CD14-positive monocyte (primary cell): ENCODE measurements around the gene TSPOAP1. TPM values are rescaled to one million over a fixed set of nuclear protein-coding genes. Genes with fewer than 3 reads are reported as not detected.
A peak's percentile ranks its signal among the peaks of the same experiment; 100 is the strongest.

Source experiments
- DNase-seq, 3 donors: peaks; one replicate each; pipeline ENCODE4 v3.0.0-alpha.2; 2011 to 2022
- H2AFZ ChIP-seq: 2 replicates; pipeline ENCODE4 v1.6.0; 2012; ENCODE audit warnings: mild to moderate bottlenecking, low read depth, low read length, inconsistent platforms; ENCODE audit not compliant: insufficient read depth, poor library complexity, severe bottlenecking
- H3K27ac ChIP-seq, 2 donors: 1 replicate in 1 of 2; 2 replicates in 1 of 2; pipeline ENCODE4 v1.5.1; 2012 to 2013; ENCODE audit warnings: low read length in 2 of 2, control low read depth in 1 of 2, inconsistent platforms in 1 of 2, low read depth in 1 of 2, mild to moderate bottlenecking in 1 of 2
- H3K27me3 ChIP-seq, 2 donors: one replicate each; pipeline versions ENCODE4 v1.6.0 to v1.6.1; 2011 to 2013; ENCODE audit warnings: low read length in 2 of 2; ENCODE audit not compliant: control insufficient read depth in 2 of 2, insufficient read depth in 2 of 2
- H3K36me3 ChIP-seq, 2 donors: replicated peaks in 1 of 2; 1 replicate in 1 of 2; 2 replicates in 1 of 2; pipeline versions ENCODE4 v1.5.1 to v1.6.1; 2012 to 2013; ENCODE audit warnings: low read length in 2 of 2, control low read depth in 1 of 2, inconsistent platforms in 1 of 2, mild to moderate bottlenecking in 1 of 2; ENCODE audit not compliant: insufficient read depth in 2 of 2, control insufficient read depth in 1 of 2
- H3K4me1 ChIP-seq, 2 donors: 1 replicate in 1 of 2; 2 replicates in 1 of 2; pipeline versions ENCODE4 v1.5.1 to v1.6.1; 2012 to 2013; ENCODE audit warnings: low read length in 2 of 2, control low read depth in 1 of 2, inconsistent platforms in 1 of 2, mild to moderate bottlenecking in 1 of 2, moderate library complexity in 1 of 2; ENCODE audit not compliant: insufficient read depth in 2 of 2, control insufficient read depth in 1 of 2
- H3K4me2 ChIP-seq: replicated peaks from 2 replicates; pipeline ENCODE3; 2012; ENCODE audit warnings: low read length, moderate library complexity, mild to moderate bottlenecking; ENCODE audit not compliant: poor library complexity, severe bottlenecking; ENCODE audit errors: extremely low read depth
- H3K4me3 ChIP-seq, 3 experiments: fragments of 200-600 bp in 1 of 3; sonication (generic) in 1 of 3; replicated peaks in 1 of 3; 1 replicate in 2 of 3; 2 replicates in 1 of 3; pipeline ENCODE4 v1.5.1; 2011 to 2013; ENCODE audit warnings: low read length in 3 of 3, mild to moderate bottlenecking in 3 of 3, control low read depth in 2 of 3, low read depth in 2 of 3, inconsistent platforms in 1 of 3, moderate library complexity in 1 of 3
- H3K79me2 ChIP-seq: 2 replicates; pipeline ENCODE4 v1.6.0; 2012; ENCODE audit warnings: mild to moderate bottlenecking, control low read depth, inconsistent platforms, low read length, moderate library complexity; ENCODE audit not compliant: insufficient read depth
- H3K9ac ChIP-seq: 2 replicates; pipeline ENCODE4 v1.6.0; 2017; ENCODE audit warnings: low read length, mild to moderate bottlenecking; ENCODE audit not compliant: insufficient read depth, poor library complexity, severe bottlenecking
- H3K9me3 ChIP-seq, 2 donors: replicated peaks in 1 of 2; 1 replicate in 1 of 2; 2 replicates in 1 of 2; pipeline versions ENCODE4 v1.5.1 to v1.6.1; 2012 to 2013; ENCODE audit warnings: low read length in 2 of 2, control low read depth in 1 of 2; ENCODE audit not compliant: control insufficient read depth in 1 of 2, insufficient read depth in 1 of 2
- H4K20me1 ChIP-seq: 2 replicates; pipeline ENCODE4 v1.6.0; 2012; ENCODE audit warnings: mild to moderate bottlenecking, low read length, control low read depth, moderate library complexity; ENCODE audit not compliant: insufficient read depth
- H3K27ac Mint-ChIP-seq, 7 donors: one replicate each; pipeline ENCODE4 v1.8.0; 2020; ENCODE audit warnings: mild to moderate bottlenecking in 7 of 7, mixed read lengths in 7 of 7, moderate library complexity in 6 of 7, inconsistent platforms in 2 of 7
- H3K27me3 Mint-ChIP-seq, 3 donors: one replicate each; pipeline ENCODE4 v1.8.0; 2021 to 2022; ENCODE audit warnings: low read depth in 3 of 3, mild to moderate bottlenecking in 3 of 3, mixed read lengths in 3 of 3, moderate library complexity in 3 of 3, inconsistent platforms in 1 of 3
- H3K36me3 Mint-ChIP-seq, 2 donors: one replicate each; pipeline ENCODE4 v1.8.0; 2020; ENCODE audit warnings: mixed read lengths in 2 of 2, inconsistent platforms in 1 of 2, mild to moderate bottlenecking in 1 of 2
- H3K4me1 Mint-ChIP-seq: one replicate; pipeline ENCODE4 v1.8.0; 2020; ENCODE audit warnings: mild to moderate bottlenecking, mixed read lengths
- H3K4me3 Mint-ChIP-seq, 2 donors: one replicate each; pipeline ENCODE4 v1.8.0; 2020; ENCODE audit warnings: mild to moderate bottlenecking in 2 of 2, mixed read lengths in 2 of 2, moderate library complexity in 1 of 2
- H3K9me3 Mint-ChIP-seq, 7 donors: one replicate each; pipeline ENCODE4 v1.8.0; 2020 to 2022; ENCODE audit warnings: mixed read lengths in 7 of 7, mild to moderate bottlenecking in 6 of 7, moderate library complexity in 6 of 7, inconsistent platforms in 2 of 7
- CTCF ChIP-seq: fragments of 200-600 bp; IDR thresholded peaks from one replicate; pipeline ENCODE4 v1.8.0; 2022; ENCODE audit warnings: antibody characterized with exemption, mild to moderate bottlenecking
- WGBS: methylation state at CpG from one replicate; pipeline ENCODE4 v1.1.5; 2013; ENCODE audit warnings: missing lambda C conversion rate; ENCODE audit not compliant: insufficient coverage; 5-methylcytosine and 5-hydroxymethylcytosine counted together
- intact Hi-C, 2 donors: fragments of 100-400 bp; cut with micrococcal nuclease; formaldehyde crosslinking; loops; one replicate each; pipeline versions ENCODE4 v1.15.0 to v1.15.1; 2023
- polyA plus RNA-seq, 3 donors: library from polyadenylated mRNA; depleted of rRNA in 1 of 3; unstranded in 2 of 3; stranded (reverse) in 1 of 3; fragments of 300-500 nt in 2 of 3; fragments of >200 nt in 1 of 3; fragmentation: Illumina TruSeq in 2 of 3; gene quantifications; 1 replicate in 2 of 3; 2 replicates in 1 of 3; pipeline ENCODE4 v1.2.3, GENCODE V29; 2012 to 2021

The TSPOAP1 gene
- polyA plus RNA-seq, 3 donors, result 0.10 to 14.0 (median 0.18) TPM

- H3K4me1 Mint-ChIP-seq, result peaks cover 69% of the 10 kb centered on the region
- H3K27ac Mint-ChIP-seq, result peak overlapping the region; percentile 93 to 100 (median 99)
- Histone ChIP-seq H3K27me3 (no peaks in the 10 kb centered on the region), H3K79me2 (peaks cover 96% of the 10 kb centered on the region), H2AFZ (peak overlapping the region; percentile 46), H3K4me1 (peaks cover 77 to 80% of the 10 kb centered on the region in 2 donors), H3K27ac (peak overlapping the region; percentile 98 to 100), H3K9me3 (no peaks in the 10 kb centered on the region), H3K9ac (peak overlapping the region; percentile 98), H3K36me3 (peaks cover 9 to 18% of the 10 kb centered on the region in 2 donors), H4K20me1 (peaks cover 43% of the 10 kb centered on the region), H3K4me3 (peak overlapping the region; percentile 72 to 100 (median 99)), H3K4me2 (peak overlapping the region; percentile 99)
- H3K36me3 Mint-ChIP-seq, result peaks cover 18 to 22% of the 10 kb centered on the region in 2 donors
- intact Hi-C loops, result loop anchor here in 1 of 2 donors (10.0 kb wide), 1 partner anchor 182 kb away; the partner anchor contains the start of gene MTMR4
- H3K9me3 Mint-ChIP-seq, result peaks cover 0 to 7% (median 6%) of the 10 kb centered on the region in 7 donors
- no peak for TF ChIP-seq CTCF
- peaks cover 0 to 10% (median 1%) of the 10 kb centered on the region in 3 donors for H3K27me3 Mint-ChIP-seq
- H3K4me3 Mint-ChIP-seq, result peak overlapping the region; percentile 99 to 100
- WGBS, result 1% methylated on average over 10 of the region's 21 CpGs
- DNase-seq, result no peak
Measured at GRCh38 chr17:58332778-58333735, 4.5 kb upstream of the TSPOAP1 start.
